Measurements from ENCODE around the gene ROR1. TPM values are rescaled to one million over a fixed set of nuclear protein-coding genes. Genes with fewer than 3 reads are reported as not detected.

The ROR1 gene
- total and polyA plus RNA-seq, 2 of the 13 experiments (the other 11 are each of a cell fraction or from before 2014, with no cell fraction given) = 0.58 to 2.3 TPM

- FAIRE-seq = no peak
- no TSS peak for BruUV-seq (replicated peaks)
- no peak for TF ChIP-seq RFXAP (CRISPR knock-in tag; IDR thresholded peaks at IDR 0.05; ENCODE audit: borderline replicate concordance)
- TF ChIP-seq PRDM10 (CRISPR knock-in tag; IDR thresholded peaks at IDR 0.05; ENCODE audit: low read depth) = no peak
- TF ChIP-seq HMGXB4 (CRISPR knock-in tag; IDR thresholded peaks at IDR 0.05; ENCODE audit: borderline replicate concordance in 1 of 2, low read depth in 1 of 2) = no peak
- TF ChIP-seq SMARCE1 (IDR thresholded peaks at IDR 0.05; ENCODE audit: borderline replicate concordance) = no peak
- no peak for TF ChIP-seq ZNF709 (CRISPR knock-in tag; IDR thresholded peaks at IDR 0.05)
- TF ChIP-seq AKAP8 (CRISPR knock-in tag; IDR thresholded peaks at IDR 0.05) = no peak
- no peak for TF ChIP-seq RFXANK (CRISPR knock-in tag; IDR thresholded peaks at IDR 0.05)
- no peak for TF ChIP-seq ZBTB7B (CRISPR knock-in tag; IDR thresholded peaks at IDR 0.05)
- TF ChIP-seq HOXA3 (CRISPR knock-in tag; IDR thresholded peaks at IDR 0.05) = no peak
- TF ChIP-seq, protein P1, sequence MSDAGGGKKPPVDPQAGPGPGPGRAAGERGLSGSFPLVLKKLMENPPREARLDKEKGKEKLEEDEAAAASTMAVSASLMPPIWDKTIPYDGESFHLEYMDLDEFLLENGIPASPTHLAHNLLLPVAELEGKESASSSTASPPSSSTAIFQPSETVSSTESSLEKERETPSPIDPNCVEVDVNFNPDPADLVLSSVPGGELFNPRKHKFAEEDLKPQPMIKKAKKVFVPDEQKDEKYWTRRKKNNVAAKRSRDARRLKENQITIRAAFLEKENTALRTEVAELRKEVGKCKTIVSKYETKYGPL (CRISPR knock-in tag; IDR thresholded peaks at IDR 0.05) = no peak
- no peak for TF ChIP-seq ZNF496 (CRISPR knock-in tag; IDR thresholded peaks at IDR 0.05; ENCODE audit: insufficient replicate concordance)
- TF ChIP-seq, protein P2, sequence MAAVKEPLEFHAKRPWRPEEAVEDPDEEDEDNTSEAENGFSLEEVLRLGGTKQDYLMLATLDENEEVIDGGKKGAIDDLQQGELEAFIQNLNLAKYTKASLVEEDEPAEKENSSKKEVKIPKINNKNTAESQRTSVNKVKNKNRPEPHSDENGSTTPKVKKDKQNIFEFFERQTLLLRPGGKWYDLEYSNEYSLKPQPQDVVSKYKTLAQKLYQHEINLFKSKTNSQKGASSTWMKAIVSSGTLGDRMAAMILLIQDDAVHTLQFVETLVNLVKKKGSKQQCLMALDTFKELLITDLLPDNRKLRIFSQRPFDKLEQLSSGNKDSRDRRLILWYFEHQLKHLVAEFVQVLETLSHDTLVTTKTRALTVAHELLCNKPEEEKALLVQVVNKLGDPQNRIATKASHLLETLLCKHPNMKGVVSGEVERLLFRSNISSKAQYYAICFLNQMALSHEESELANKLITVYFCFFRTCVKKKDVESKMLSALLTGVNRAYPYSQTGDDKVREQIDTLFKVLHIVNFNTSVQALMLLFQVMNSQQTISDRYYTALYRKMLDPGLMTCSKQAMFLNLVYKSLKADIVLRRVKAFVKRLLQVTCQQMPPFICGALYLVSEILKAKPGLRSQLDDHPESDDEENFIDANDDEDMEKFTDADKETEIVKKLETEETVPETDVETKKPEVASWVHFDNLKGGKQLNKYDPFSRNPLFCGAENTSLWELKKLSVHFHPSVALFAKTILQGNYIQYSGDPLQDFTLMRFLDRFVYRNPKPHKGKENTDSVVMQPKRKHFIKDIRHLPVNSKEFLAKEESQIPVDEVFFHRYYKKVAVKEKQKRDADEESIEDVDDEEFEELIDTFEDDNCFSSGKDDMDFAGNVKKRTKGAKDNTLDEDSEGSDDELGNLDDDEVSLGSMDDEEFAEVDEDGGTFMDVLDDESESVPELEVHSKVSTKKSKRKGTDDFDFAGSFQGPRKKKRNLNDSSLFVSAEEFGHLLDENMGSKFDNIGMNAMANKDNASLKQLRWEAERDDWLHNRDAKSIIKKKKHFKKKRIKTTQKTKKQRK (IDR thresholded peaks at IDR 0.05; ENCODE audit: low read length) = no peak
- no peak for TF ChIP-seq MEF2D (CRISPR knock-in tag; IDR thresholded peaks at IDR 0.05)
- TF ChIP-seq TBX3 (IDR thresholded peaks at IDR 0.05; ENCODE audit: borderline replicate concordance) = no peak
- no peak for TF ChIP-seq ZNF484 (CRISPR knock-in tag; IDR thresholded peaks at IDR 0.05; ENCODE audit: borderline replicate concordance, low read depth)
- no peak for TF ChIP-seq KDM1A (CRISPR knock-in tag; IDR thresholded peaks at IDR 0.05)
Observed at GRCh38 chr1:63732666-63733065, 41.2 kb upstream of the ROR1 start.

More at GRCh38 chr1:63732666-63733065, 41.2 kb upstream of the ROR1 start:
- in situ Hi-C loops (cut with HindIII; ENCODE audit: extremely low pct_ligation_motif_present, low pct_unique_long_range_greater_than_20kb) = no loop called here
- Histone ChIP-seq H3K9ac (ENCODE audit: insufficient read depth, low read depth, low read length) (no peak overlapping the region), H4K20me1 (ENCODE audit: insufficient read depth, low read length) (no peaks in the 10 kb centered on the region), H3K36me3 (replicated peaks in 1 of 2; ENCODE audit: control insufficient read depth in 1 of 2, insufficient read depth in 2 of 2, low read length in 2 of 2) (no peaks in the 10 kb centered on the region), H3K27me3 (ENCODE audit: control insufficient read depth in 1 of 2, insufficient read depth in 2 of 2, low read length in 2 of 2) (peaks cover 1 to 6% of the 10 kb centered on the region in 2 experiments; a peak in 4 of 5 replicates), H3K4me2 (ENCODE audit: low read depth, low read length) (no peak overlapping the region), H3K4me3 (replicated peaks in 1 of 3; ENCODE audit: insufficient read depth in 1 of 3, low read depth in 2 of 3, low read length in 3 of 3) (no peak overlapping the region), H3K27ac (ENCODE audit: extremely low read length, insufficient read depth, low read length) (no peak overlapping the region), H3K9me3 (ENCODE audit: low read length) (no peaks in the 10 kb centered on the region), H3K79me2 (ENCODE audit: insufficient read depth, low read length) (no peaks in the 10 kb centered on the region), H2AFZ (ENCODE audit: low read length) (no peak overlapping the region), H3K4me1 (ENCODE audit: insufficient read depth, low read length) (no peaks in the 10 kb centered on the region)
- WGBS (ENCODE audit: low lambda C conversion rate) = 7% methylated on average over 1 of the region's 1 CpG
- intact Hi-C loops (cut with micrococcal nuclease; ENCODE audit: unreplicated experiment) = no loop called here
- ATAC-seq = no peak
- POLR2A ChIA-PET = no interaction called here
- CTCF ChIA-PET (ENCODE audit: low intra/inter-chr PET ratio, low total read pairs) = no interaction called here
- DNase-seq (ENCODE audit: low spot score) = no peak

All from HepG2 (cell line).